ENCODE measurements around the gene RESP18. TPM values are rescaled to one million over a fixed set of nuclear protein-coding genes. Genes with fewer than 3 reads are reported as not detected.

RESP18 gene
- total and polyA plus RNA-seq, 2 donors (not counting 1 experiment from before 2014, with no cell fraction given): not detected

DNA sequence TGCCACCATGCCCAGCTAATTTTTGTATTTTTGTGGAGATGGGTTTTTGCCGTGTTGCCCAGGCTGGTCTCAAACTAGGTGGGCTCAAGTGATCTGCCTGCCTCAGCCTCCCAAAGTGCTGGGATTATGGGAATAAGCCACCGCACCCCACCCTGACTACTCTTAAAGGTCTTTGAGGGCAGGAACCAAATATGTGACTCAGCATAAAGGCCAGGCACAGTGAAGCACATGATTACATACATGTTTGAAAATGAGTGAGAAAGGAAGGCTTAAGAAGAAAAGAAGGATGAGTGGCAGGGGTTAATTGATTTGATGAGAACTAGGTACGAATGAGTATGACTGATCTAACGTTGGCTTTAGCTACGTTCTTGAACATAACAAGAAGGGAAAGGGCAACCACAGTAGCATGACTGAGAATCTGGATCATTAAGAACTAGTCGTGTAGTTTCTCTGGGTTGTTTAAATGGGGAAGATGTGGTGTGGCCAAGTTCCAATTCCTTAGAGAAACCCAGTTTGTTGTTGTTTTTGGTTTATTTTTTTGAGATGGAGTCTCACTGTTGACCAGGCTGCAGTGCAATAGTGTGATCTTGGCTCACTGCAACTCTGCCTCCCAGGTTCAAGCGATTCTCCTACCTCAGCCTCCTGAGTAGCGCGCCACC is 6.8 kb downstream of the RESP18 start:
- Histone ChIP-seq H3K9ac (ENCODE audit: low read length) (no peak overlapping the region), H3K27me3 (replicated peaks in 1 of 4; ENCODE audit: control extremely low read depth in 1 of 4, control insufficient read depth in 3 of 4, insufficient read depth in 4 of 4, low read length in 3 of 4) (peaks cover 0 to 52% (median 7%) of the 10 kb centered on the region in 4 experiments), H3K4me3 (ENCODE audit: control extremely low read depth in 1 of 5, extremely low read depth in 1 of 5, insufficient read depth in 1 of 5, low read depth in 2 of 5, low read length in 4 of 5) (no peak overlapping the region), H3K9me3 (ENCODE audit: control extremely low read depth in 1 of 3, control insufficient read depth in 2 of 3, insufficient read depth in 1 of 3, low read length in 2 of 3) (no peaks in the 10 kb centered on the region), H4K20me1 (ENCODE audit: control insufficient read depth, insufficient read depth, low read length, poor library complexity, severe bottlenecking) (no peaks in the 10 kb centered on the region), H2AFZ (ENCODE audit: insufficient read depth, low read depth, low read length, poor library complexity, severe bottlenecking) (no peak overlapping the region), H3K4me1 (ENCODE audit: control insufficient read depth in 2 of 2, insufficient read depth in 2 of 2, low read length in 2 of 2) (no peaks in the 10 kb centered on the region), H3K36me3 (replicated peaks in 1 of 2; ENCODE audit: control extremely low read depth in 1 of 2, control insufficient read depth in 1 of 2, extremely low read depth in 1 of 2, insufficient read depth in 2 of 2, low read length in 1 of 2) (no peaks in the 10 kb centered on the region), H3K79me2 (ENCODE audit: control insufficient read depth, insufficient read depth, low read length) (no peaks in the 10 kb centered on the region), H3K4me2 (replicated peaks; ENCODE audit: low read depth, low read length, poor library complexity, severe bottlenecking) (no peak overlapping the region), H3K27ac (ENCODE audit: low read length in 2 of 2) (no peak overlapping the region)
- 40% methylated on average over 6 of the region's 9 CpGs for whole genome bisulfite sequencing (ENCODE audit: insufficient coverage)
- H3K9me3 Mint-ChIP-seq (ENCODE audit: insufficient read depth): no peaks in the 10 kb centered on the region
- TF ChIP-seq, protein P1, sequence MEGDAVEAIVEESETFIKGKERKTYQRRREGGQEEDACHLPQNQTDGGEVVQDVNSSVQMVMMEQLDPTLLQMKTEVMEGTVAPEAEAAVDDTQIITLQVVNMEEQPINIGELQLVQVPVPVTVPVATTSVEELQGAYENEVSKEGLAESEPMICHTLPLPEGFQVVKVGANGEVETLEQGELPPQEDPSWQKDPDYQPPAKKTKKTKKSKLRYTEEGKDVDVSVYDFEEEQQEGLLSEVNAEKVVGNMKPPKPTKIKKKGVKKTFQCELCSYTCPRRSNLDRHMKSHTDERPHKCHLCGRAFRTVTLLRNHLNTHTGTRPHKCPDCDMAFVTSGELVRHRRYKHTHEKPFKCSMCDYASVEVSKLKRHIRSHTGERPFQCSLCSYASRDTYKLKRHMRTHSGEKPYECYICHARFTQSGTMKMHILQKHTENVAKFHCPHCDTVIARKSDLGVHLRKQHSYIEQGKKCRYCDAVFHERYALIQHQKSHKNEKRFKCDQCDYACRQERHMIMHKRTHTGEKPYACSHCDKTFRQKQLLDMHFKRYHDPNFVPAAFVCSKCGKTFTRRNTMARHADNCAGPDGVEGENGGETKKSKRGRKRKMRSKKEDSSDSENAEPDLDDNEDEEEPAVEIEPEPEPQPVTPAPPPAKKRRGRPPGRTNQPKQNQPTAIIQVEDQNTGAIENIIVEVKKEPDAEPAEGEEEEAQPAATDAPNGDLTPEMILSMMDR (IDR thresholded peaks at IDR 0.05): no peak
- no peak for TF ChIP-seq EZH2 (IDR thresholded peaks at IDR 0.05; ENCODE audit: borderline replicate concordance, insufficient read depth, low read depth, low read length, poor library complexity, severe bottlenecking)
- ATAC-seq (ENCODE audit: low read depth) (no peak), DNase-seq (no peak)
- peaks cover 73% of the 10 kb centered on the region for H3K27me3 Mint-ChIP-seq
- intact Hi-C loops (cut with micrococcal nuclease): no loop called here
- no peak overlapping the region for H3K27ac Mint-ChIP-seq
- H3K4me1 Mint-ChIP-seq: peaks cover 3% of the 10 kb centered on the region
- H3K4me3 Mint-ChIP-seq: no peak overlapping the region
- ChIA-PET POLR2A (no interaction called here), CTCF (no interaction called here)

DNA sequence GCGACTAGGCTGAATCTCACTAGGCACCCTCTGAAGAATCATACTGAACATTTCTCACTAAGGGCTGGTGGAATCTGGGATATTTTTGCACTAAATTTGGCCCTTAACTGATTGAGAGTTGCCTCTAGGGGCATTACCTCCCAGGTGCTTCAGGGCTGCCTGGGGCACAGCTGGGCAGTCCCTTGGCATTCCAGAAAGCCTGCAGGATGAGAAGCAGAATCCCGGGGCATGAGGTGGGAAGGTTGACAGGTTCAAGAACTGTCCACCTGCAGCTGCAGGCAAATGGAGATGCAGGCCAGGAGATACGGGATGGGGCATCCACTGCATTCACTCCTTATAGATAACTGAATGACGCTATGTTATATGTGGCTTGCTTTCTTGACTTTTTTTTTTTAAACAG is 7.4 kb downstream of the RESP18 start:
- ATAC-seq (ENCODE audit: low read depth) (no peak), DNase-seq (no peak)
- Histone ChIP-seq H3K4me1 (ENCODE audit: control insufficient read depth in 2 of 2, insufficient read depth in 2 of 2, low read length in 2 of 2) (no peaks in the 10 kb centered on the region), H3K9ac (ENCODE audit: low read length) (no peak overlapping the region), H4K20me1 (ENCODE audit: control insufficient read depth, insufficient read depth, low read length, poor library complexity, severe bottlenecking) (no peaks in the 10 kb centered on the region), H3K27me3 (replicated peaks in 1 of 4; ENCODE audit: control extremely low read depth in 1 of 4, control insufficient read depth in 3 of 4, insufficient read depth in 4 of 4, low read length in 3 of 4) (peaks cover 0 to 46% (median 5%) of the 10 kb centered on the region in 4 experiments), H3K36me3 (replicated peaks in 1 of 2; ENCODE audit: control extremely low read depth in 1 of 2, control insufficient read depth in 1 of 2, extremely low read depth in 1 of 2, insufficient read depth in 2 of 2, low read length in 1 of 2) (no peaks in the 10 kb centered on the region), H2AFZ (ENCODE audit: insufficient read depth, low read depth, low read length, poor library complexity, severe bottlenecking) (no peak overlapping the region), H3K9me3 (ENCODE audit: control extremely low read depth in 1 of 3, control insufficient read depth in 2 of 3, insufficient read depth in 1 of 3, low read length in 2 of 3) (no peaks in the 10 kb centered on the region), H3K79me2 (ENCODE audit: control insufficient read depth, insufficient read depth, low read length) (no peaks in the 10 kb centered on the region), H3K27ac (ENCODE audit: low read length in 2 of 2) (no peak overlapping the region), H3K4me3 (ENCODE audit: control extremely low read depth in 1 of 5, extremely low read depth in 1 of 5, insufficient read depth in 1 of 5, low read depth in 2 of 5, low read length in 4 of 5) (no peak overlapping the region), H3K4me2 (replicated peaks; ENCODE audit: low read depth, low read length, poor library complexity, severe bottlenecking) (no peak overlapping the region)
- TF ChIP-seq, protein P1 (IDR thresholded peaks at IDR 0.05): no peak
- TF ChIP-seq EZH2 (IDR thresholded peaks at IDR 0.05; ENCODE audit: borderline replicate concordance, insufficient read depth, low read depth, low read length, poor library complexity, severe bottlenecking): no peak
- no peak overlapping the region for H3K4me3 Mint-ChIP-seq
- H3K4me1 Mint-ChIP-seq: peaks cover 4% of the 10 kb centered on the region
- no peaks in the 10 kb centered on the region for H3K9me3 Mint-ChIP-seq (ENCODE audit: insufficient read depth)
- H3K27ac Mint-ChIP-seq: no peak overlapping the region
- 90% methylated on average over 1 of the region's 4 CpGs for WGBS (ENCODE audit: insufficient coverage)
- POLR2A ChIA-PET: no interaction called here
- peaks cover 68% of the 10 kb centered on the region for H3K27me3 Mint-ChIP-seq
- intact Hi-C loops (cut with micrococcal nuclease): no loop called here
- CTCF ChIA-PET: no interaction called here
